ENCODE data around the gene CMTM1.
"Not testable (repeated sequence)": the region's sequence is repeated elsewhere in the genome, so short reads cannot be mapped to it uniquely, and the experiment has no call there.

The CMTM1 gene

DNA sequence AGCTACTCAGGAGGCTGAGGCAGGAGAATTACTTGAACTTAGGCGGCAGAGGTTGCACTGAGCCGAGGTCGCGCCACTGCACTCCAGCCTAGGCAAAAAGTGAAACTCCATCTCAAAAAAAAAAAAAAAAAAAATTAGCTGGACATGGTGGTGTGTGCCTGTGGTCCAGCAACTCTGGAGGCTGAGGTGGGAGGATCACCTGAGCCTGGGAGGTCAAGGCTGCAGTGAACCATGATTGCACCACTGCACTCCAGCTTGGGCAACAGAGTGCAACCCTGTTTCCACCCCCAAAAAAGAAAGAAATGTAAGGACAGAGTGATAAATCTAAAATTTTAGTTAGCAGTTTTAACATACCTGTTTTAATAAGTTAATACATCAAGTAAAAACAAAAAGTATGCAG is 30.3 kb downstream of the CMTM1 start:
- not testable (repeated sequence) for DNase-seq

DNA sequence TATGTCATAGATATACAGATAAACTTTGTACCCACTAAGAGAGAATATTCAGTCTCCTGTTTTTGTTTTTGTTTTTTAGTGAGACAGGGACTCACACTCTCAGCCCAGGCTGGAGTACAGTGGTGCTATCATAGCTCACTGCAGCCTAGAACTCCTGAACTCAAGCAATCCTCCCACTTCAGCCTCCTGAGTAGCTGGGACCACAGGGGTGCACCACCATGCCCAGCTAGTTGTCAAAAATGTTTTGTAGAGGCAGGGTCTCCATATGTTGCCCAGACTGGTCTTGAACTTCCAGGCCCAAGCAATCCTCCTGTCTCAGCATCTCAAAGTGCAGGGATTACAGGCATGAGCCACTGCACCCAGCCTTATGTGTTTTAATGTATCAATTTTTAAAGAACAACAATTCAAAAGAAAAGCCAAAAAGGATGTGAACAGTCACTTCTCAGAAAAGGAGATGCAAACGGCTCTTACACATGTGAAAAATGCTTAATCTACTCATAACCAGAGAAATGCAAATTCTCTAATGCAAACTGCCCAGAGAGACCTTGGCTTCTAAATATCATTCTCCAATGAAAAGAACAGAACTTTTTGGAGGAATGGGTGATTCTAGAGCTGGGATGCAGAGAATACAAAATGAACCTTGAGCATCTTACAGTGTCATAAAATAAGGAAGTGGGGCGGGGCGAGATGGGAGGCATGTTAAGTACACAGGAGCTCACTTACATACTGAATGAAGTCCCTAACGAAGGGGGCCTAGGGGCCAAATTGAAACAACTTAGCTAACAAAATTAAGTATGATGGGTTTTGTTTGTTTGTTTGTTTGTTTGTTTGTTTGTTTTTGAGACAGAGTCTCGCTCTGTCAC is 31.0 kb downstream of the CMTM1 start:
- DNase-seq: no peak

DNA sequence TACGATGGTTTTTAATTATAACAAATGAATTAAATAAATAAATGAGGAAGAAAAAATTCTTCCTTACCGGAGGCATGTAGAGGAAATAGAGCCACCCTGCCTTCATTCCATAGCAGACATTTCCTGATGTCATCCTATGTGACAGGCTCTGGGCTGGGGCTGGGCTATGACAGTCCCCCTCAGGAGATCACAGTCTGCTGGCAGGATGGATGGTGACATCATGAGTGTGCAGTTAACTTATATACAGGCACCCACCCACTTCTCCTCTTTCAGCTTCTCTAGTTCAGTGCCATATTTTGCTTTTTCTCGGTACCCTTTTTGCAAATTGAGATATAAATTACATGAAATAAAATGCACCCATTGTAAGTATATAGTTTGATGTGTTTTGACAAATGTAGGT is 31.9 kb downstream of the CMTM1 start:
- DNase-seq: no peak

DNA sequence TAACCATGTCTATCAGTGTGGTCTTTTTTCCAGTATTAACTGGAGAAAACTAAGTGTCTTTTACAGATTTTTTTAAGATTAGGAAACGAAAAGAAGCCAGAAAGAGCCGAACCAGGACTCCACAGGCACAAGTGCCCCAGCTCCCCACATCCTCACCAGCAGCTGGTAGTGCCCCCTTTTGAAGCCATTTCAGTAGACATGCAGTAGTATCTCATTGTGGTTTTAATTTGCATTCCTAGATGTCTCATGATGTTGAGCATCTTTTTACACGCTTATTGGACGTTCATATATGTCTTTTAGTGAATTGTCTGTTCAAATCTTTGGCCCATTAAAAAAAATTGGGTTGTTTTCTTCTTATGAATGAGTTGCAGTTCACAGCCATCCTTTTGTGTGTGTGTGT is 33.5 kb downstream of the CMTM1 start:
- no peak for DNase-seq

- DNase-seq: no peak
Observed at GRCh38 chr16:66600477-66600876, 34.2 kb downstream of the CMTM1 start.

- DNase-seq: no peak
Observed at GRCh38 chr16:66601471-66601870, 35.2 kb downstream of the CMTM1 start.

- no peak for DNase-seq
Observed at GRCh38 chr16:66603537-66604375, 37.5 kb downstream of the CMTM1 start.

DNA sequence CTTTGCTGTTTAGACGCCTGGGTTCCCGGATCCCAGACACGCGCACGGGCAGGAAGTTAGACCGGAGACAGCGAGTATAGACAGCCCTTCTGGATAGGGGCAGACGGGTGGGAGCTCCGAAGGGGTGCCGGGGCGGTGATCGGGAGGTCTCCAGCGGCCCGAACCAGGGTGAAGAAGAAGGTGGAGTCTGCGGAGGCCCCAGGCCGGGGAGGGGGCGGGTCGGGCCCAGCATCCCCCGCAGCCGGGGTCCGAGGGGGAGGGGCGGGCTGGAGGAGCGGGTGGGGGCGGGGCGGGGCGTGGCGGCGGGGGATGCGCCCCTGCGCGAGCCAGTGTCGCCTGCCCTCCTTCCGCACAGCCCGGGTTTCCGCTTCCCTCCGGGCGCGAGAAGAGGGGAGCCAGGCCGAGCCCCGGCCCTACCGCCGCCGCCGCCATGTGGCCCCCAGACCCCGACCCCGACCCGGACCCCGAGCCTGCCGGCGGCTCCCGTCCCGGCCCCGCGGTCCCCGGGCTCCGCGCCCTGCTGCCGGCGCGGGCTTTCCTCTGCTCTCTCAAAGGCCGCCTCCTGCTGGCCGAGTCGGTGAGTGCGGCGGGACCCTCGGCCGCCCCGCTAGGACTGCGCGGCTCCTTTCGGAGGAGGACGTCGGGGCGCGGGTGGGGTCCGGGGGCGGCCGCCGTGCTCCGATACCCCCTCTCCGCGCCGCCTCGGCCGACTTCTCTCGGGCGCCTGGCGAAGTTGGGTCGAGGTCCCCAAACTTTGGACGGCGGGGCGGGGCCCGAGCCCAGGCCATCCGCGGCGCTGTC is 38.3 kb downstream of the CMTM1 start, which contains the start of gene CMTM3:
CMTM3 (plus strand) TSS at position 329 of the 801 bp plus-strand sequence; CDS start at position 431, 102 bp downstream.
- no peak for DNase-seq

- DNase-seq: no peak
Observed at GRCh38 chr16:66605177-66605978, 39.1 kb downstream of the CMTM1 start.

DNA sequence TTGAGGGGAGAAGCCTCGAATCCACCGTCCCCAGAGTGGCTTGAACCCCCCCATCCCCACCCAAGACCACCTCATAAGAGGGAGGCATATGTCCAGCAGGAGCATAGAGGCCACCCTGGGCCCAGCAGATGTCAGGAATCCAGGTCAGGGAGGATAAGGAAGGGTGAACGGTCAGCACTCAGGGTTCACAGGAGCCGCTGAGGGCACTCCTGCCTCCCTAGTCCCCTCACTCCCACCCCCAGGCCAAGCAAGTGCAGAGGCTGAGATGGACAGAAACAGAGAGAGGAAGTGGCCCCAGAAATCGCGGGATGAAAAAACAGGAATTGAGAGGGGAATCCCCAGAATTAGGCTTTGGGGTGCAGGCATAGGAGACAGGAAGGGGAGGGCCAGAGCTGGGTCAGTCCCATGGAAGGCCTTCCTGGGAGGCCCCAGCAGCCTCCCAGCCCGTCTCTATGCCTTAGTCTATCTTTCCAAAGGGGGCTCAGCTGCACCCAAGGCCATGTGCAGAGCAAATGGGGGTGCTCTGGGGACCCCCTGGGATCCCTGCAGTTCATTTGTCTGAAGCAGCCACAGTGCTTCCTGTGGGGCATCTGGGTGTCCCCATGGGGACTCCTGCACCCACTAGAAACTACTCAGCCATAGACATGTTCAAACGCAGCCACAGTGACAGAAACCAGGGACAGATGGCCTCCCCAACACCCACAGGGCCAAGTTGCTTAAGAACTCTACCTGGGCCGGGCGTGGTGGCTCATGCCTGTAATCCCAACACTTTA is 39.9 kb downstream of the CMTM1 start:
- DNase-seq: no peak

DNA sequence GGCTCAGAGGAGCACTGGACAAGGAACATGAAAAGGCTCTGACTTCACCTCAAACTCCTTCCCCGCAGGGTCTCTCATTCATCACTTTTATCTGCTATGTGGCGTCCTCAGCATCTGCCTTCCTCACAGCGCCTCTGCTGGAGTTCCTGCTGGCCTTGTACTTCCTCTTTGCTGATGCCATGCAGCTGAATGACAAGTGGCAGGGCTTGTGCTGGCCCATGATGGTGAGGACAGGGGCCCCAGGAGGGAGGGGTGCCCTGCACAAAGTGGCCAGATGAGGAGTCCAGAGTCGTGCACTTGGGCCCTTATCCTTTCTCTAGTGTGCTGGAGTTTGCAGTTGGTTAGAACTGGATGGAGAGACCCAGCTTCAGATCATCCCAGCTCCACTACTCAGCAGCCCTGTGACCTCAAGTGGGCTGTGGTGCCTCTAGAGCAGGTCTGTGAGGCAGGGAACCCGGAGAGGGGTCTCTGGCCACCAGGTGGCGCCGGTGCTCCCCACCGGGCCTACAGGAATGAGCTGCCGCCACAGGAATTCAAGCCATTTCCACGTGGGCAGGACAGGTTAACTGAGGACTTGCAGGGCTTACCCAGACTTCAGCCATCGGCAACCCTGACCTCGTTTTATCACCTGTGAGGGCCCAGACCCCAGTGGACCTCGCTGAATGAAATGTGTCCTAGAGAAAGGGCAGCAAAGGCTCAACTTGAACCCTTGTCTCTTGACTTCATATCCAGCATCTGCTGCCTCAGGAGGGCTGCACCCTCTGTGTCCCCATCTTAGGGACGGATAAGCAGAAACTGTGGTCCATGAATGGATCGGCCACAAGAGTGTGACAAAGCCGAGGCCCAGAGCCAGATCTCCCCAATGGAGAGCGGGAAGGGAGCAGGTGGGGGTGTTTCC is 42.3 kb downstream of the CMTM1 start:
- peak; percentile 82 for DNase-seq

GRCh38 chr16:66609139-66609510 is 42.9 kb downstream of the CMTM1 start:
- no peak for DNase-seq

DNA sequence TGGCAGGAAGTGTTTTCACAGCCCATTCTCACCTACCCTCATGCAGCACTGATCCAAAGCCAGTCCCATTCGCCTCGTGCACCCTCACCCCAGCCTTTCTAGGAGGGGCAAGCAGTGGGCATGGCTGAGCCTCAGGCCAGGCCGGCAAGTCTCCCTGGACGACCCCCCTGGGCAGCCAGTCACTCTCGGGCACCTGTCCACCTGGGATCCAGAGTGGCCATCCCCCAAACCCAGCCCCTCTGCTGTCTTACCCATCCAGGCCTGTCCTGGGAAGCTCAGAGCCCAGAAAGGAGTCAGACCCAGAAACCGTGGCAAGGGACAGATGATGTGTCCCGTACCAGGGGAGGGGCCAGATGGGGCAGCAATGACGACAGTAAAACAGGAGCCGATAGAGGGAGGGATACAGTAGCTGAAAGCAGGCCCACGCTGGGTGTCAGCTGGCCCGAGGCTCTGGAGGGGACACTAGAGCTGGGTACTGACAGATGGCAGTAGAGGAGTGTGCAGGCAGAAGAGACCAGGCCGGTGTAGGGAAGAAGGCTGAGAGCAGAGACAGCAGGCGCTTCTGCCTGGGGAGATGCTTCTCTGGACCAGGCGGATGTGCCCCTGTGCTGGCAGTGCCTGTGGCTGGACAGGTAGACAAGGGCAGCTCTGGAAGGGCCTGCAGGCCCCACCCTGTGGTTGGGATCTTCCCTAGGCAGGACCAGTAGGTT is 44.0 kb downstream of the CMTM1 start:
- no peak for DNase-seq

- not testable (repeated sequence) for DNase-seq
Observed at GRCh38 chr16:66611911-66612310, 45.7 kb downstream of the CMTM1 start.

- no peak for DNase-seq
Observed at GRCh38 chr16:66612422-66612821, 46.2 kb downstream of the CMTM1 start.

DNA sequence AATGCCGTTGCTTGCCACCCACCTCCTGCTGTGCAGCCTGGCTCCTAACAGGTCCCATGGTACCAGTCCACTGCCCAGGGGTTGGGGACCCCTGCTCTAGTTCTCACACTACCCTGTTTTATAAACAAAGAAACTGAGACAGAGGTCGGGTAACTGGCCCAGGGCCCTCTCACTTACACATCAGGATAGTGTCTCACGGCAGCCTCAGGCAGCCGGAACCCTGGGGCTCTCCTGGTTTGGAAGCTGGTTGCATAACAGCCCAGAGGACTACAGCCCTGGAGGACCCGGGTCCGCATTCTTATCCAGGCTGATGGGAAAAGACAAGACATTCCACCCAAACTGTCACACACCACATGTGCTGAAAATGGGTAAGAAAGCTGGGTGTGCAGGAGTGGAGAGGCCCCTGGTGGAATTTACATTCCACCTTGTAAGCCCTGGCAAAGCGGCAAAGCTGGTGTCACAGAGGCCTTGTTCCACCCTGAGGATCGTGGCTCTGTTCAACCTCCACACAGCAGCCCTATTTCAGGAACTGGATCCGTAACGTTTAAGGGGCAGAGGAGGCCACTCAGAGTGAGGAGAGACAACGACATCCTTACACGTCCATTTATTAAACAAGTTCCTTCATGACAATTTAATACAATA is 48.0 kb downstream of the CMTM1 start:
- DNase-seq: no peak

DNA sequence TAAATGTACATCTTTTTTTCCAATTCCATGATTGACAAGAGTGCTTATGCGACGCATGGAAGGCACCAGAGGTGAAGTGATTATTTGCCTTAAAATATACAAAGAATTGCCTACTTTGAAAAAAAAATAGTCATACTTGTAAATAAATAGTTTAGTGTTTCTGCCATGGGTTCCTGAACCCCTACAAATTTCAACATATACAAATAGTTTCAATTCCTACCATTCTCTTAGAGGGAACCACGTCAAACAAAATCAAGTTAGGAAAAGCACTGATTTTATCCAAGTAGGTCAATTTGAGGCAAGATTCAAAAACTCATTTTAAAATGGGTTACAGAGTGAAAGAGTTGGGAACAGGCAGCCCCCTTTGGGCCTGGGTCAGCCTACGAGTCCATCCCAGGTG is 49.9 kb downstream of the CMTM1 start:
- DNase-seq: no peak

DNA sequence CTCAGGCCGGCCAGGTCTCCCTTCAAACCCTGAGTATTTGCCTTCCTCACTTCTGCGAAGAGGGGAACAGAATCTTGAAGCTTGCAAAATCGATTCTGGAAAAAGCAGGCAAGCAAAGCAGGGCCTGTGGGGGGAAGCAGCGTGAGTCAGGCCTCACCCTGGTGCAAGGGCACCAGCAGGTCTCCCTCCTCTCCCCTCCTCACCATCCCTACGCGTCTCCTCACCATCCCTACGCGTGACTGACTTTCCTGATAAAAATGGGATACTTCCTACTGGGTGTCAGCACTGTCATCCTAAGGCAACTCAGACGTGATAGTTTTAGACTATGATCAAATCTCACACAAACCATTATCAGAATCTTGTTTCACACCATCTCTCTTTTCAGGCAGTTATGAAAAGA is 50.4 kb downstream of the CMTM1 start:
- no peak for DNase-seq

GRCh38 chr16:66617010-66617434 is 50.8 kb downstream of the CMTM1 start:
- no peak for DNase-seq
